Tibial artery (tissue), 4 donors: ENCODE data around the gene MYMX.

ENCODE experiments used
- DNase-seq, 2 donors: peaks; one replicate each; pipeline ENCODE4 v3.0.0-alpha.2; 2019
- H3K27ac ChIP-seq, 2 donors: fragments of 200-600 bp; sonication (generic) in 1 of 2; 1 replicate in 1 of 2; 2 replicates in 1 of 2; pipeline ENCODE4 v1.5.1; 2018 to 2019; ENCODE audit warnings: mild to moderate bottlenecking in 1 of 2
- H3K27me3 ChIP-seq, 2 donors: fragments of 200-600 bp; sonication (generic) in 1 of 2; one replicate each; pipeline versions ENCODE4 v1.5.1 to v1.6.0; 2016 to 2019
- H3K36me3 ChIP-seq, 3 donors: fragments of 200-600 bp; sonication (generic) in 2 of 3; one replicate each; pipeline ENCODE4 v1.5.1; 2016 to 2019; ENCODE audit warnings: mild to moderate bottlenecking in 2 of 3
- H3K4me1 ChIP-seq, 4 donors: fragments of 200-600 bp; sonication (generic) in 2 of 4; 1 replicate in 3 of 4; 2 replicates in 1 of 4; pipeline ENCODE4 v1.5.1; 2016 to 2019
- H3K4me3 ChIP-seq, 2 donors: fragments of 200-600 bp; sonication (generic) in 1 of 2; 1 replicate in 1 of 2; 2 replicates in 1 of 2; pipeline ENCODE4 v1.5.1; 2018 to 2019; ENCODE audit warnings: mild to moderate bottlenecking in 2 of 2
- H3K9me3 ChIP-seq, 3 donors: fragments of 200-600 bp; sonication (generic) in 1 of 3; one replicate each; pipeline ENCODE4 v1.5.1; 2016 to 2019
- intact Hi-C: fragments of 100-400 bp; cut with DNase I; formaldehyde crosslinking; loops from one replicate; pipeline ENCODE4 v1.15.0; 2023; ENCODE audit warnings: low total_unique reads
- TF ChIP-seq, protein P1 (sequence below), 2 experiments: fragments of 200-600 bp in 1 of 2; fragments of 450-650 bp in 1 of 2; IDR thresholded peaks; one replicate each; pipeline ENCODE4 v1.5.1; 2017 to 2019; ENCODE audit warnings: antibody characterized with exemption in 2 of 2, mild to moderate bottlenecking in 1 of 2, moderate library complexity in 1 of 2

MYMX gene

DNA sequence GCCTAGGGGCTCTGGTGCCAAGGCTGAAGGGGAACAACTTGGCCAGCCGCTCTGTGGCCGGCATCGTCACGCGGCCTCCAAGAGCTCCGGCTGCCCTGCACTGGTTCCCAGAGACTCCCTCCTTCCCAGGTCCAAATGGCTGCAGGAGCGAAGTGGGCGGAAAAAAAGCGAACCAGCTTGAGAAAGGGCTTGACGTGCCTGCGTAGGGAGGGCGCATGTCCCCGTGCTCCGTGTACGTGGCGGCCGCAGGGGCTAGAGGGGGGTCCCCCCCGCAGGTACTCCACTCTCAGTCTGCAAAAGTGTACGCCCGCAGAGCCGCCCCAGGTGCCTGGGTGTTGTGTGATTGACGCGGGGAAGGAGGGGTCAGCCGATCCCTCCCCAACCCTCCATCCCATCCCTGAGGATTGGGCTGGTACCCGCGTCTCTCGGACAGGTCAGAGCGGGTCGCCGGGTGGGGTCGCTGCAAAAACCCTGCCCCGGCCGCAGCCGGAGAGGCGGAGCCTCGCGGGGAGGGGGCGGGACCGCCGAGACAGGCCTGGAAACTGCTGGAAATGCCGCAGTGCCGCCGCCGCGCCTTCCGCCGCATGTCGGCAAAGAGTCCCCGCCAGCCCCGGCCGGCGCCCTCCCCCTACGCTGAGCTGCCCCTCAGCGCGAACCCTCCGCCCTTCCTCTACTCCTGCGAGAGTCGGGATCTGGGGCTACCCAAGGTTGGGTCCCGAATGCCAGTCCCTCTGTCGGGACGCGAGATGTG, 29.4 kb downstream of the MYMX start:
- Histone ChIP-seq H3K36me3 (peaks cover 23 to 27% (median 26%) of the 10 kb centered on the region in 3 donors), H3K9me3 (no peaks in the 10 kb centered on the region), H3K4me3 (peak overlapping the region; percentile 71 to 74), H3K27me3 (no peaks in the 10 kb centered on the region), H3K27ac (peak overlapping the region; percentile 97 to 98), H3K4me1 (peaks cover 0 to 36% (median 26%) of the 10 kb centered on the region in 4 donors)
- intact Hi-C loops = no loop called here
- TF ChIP-seq, protein P1, sequence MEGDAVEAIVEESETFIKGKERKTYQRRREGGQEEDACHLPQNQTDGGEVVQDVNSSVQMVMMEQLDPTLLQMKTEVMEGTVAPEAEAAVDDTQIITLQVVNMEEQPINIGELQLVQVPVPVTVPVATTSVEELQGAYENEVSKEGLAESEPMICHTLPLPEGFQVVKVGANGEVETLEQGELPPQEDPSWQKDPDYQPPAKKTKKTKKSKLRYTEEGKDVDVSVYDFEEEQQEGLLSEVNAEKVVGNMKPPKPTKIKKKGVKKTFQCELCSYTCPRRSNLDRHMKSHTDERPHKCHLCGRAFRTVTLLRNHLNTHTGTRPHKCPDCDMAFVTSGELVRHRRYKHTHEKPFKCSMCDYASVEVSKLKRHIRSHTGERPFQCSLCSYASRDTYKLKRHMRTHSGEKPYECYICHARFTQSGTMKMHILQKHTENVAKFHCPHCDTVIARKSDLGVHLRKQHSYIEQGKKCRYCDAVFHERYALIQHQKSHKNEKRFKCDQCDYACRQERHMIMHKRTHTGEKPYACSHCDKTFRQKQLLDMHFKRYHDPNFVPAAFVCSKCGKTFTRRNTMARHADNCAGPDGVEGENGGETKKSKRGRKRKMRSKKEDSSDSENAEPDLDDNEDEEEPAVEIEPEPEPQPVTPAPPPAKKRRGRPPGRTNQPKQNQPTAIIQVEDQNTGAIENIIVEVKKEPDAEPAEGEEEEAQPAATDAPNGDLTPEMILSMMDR (IDR thresholded peaks at IDR 0.05) = no peak
- peak; percentile 84 to 94 for DNase-seq

DNA sequence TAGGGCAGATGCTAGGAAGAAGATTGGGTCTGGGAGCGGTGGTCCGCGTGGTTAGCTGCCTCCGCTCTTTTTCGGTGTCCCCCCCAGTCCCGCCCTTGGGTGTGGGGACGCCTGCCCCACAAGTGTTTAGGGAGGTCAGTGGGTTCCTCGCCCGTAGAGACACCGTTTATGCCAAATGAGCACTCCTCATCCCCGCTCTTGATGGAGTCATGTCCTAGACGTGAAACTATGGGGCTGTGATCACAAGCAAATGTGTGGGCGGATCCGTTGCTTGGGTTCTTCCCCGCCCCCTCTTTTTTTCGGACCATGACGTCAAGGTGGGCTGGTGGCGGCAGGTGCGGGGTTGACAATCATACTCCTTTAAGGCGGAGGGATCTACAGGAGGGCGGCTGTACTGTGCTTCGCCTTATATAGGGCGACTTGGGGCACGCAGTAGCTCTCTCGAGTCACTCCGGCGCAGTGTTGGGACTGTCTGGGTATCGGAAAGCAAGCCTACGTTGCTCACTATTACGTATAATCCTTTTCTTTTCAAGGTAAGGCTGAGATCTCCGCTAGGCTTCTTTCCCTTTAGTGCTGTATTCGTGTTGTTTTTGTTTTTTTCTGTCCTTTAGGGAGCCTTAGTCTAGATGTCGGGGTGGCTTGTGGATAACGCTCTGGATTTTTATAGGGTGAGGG, 30.1 kb downstream of the MYMX start, which contains the start of gene HSP90AB1:
Gene HSP90AB1 (plus strand): TSS at position 439 of the 675 bp plus-strand sequence. CDS start 1,529 bp downstream, outside the sequence.
- TF ChIP-seq, protein P1 (IDR thresholded peaks at IDR 0.05) = no peak
- intact Hi-C loops = no loop called here

DNA sequence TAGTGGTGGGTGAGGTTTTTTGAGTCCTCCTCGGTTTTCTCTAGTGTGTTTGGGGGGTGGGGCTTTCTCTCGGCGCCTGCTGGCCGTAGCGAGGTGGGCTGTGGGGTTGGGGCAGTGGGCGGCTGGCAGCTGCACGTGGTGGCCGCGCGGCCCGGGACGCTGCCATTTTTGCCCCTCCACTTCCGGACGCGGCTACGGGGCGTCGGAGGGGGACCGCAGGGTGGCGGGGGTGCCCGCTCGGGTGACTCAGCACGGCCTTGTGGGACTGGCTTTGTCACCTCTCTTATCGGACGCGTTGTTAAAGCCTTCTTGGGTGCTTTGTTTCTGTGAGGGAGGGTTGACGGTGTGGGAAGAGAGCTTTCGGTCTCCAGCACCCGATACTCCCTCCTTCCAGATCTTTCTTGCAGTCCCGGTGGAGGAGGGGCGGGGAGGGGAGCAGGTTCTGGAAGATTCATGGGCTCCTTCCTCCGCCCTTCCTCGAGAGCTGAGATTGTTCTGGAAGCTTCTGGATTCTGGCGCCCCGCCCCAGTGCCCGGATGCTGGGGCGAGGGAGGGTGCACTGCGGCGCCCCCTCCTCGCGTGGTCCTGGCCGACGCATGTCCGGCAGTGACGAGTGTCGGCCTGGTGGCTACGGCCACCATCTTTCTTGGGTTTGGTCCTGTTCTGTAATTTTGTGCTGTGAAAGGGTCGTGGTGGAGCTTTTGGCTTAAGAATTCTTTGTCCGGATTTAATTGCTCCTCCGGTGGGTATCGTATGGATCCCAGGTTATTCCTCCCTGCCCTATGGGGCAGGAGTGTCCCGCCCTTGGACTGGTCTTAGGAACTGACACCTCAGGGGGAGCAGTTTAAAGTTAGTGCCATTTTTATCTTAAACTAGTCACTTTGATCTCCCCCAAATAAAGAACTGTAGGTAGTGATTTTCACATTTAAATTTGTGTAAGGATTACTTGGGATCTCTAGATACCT, 30.9 kb downstream of the MYMX start:
- Histone ChIP-seq H3K27me3 (no peaks in the 10 kb centered on the region), H3K4me3 (peak overlapping the region; percentile 71 to 74), H3K4me1 (peaks cover 0 to 37% (median 28%) of the 10 kb centered on the region in 4 donors), H3K9me3 (no peaks in the 10 kb centered on the region), H3K36me3 (peaks cover 38 to 42% (median 41%) of the 10 kb centered on the region in 3 donors), H3K27ac (peak overlapping the region; percentile 97 to 98)
- TF ChIP-seq, protein P1 (IDR thresholded peaks at IDR 0.05) = no peak
- peak; percentile 80 to 90 for DNase-seq
- intact Hi-C loops = no loop called here

More for the DNA sequence above, 30.1 kb downstream of the MYMX start, which contains the start of gene HSP90AB1:
- Histone ChIP-seq H3K4me3 (peak within 1 kb of the TSS; percentile 71 to 74), H3K9me3 (no peaks in the 10 kb centered on the region), H3K4me1 (peaks cover 0 to 37% (median 28%) of the 10 kb centered on the region in 4 donors), H3K27ac (peak within 1 kb of the TSS; percentile 97 to 98), H3K36me3 (peaks cover 30 to 34% (median 33%) of the 10 kb centered on the region in 3 donors), H3K27me3 (no peaks in the 10 kb centered on the region)
- peak; percentile 98 for DNase-seq

- no peak for DNase-seq
- intact Hi-C loops = no loop called here
- no peaks in the 10 kb centered on the region for H3K27me3 ChIP-seq
- TF ChIP-seq, protein P1 (IDR thresholded peaks at IDR 0.05) = no peak
- H3K27ac ChIP-seq = peak overlapping the region; percentile 97 to 98
- peaks cover 0 to 37% (median 28%) of the 10 kb centered on the region in 4 donors for H3K4me1 ChIP-seq
- peak overlapping the region; percentile 71 to 74 for H3K4me3 ChIP-seq
- H3K36me3 ChIP-seq = peaks cover 48 to 51% (median 51%) of the 10 kb centered on the region in 3 donors
- H3K9me3 ChIP-seq = no peaks in the 10 kb centered on the region
Measured at GRCh38 chr6:44248579-44248978, 31.9 kb downstream of the MYMX start.
